H9 (cell line): ENCODE measurements around the gene SIT1. TPM values are rescaled to one million over a fixed set of nuclear protein-coding genes. Genes with fewer than 3 reads are reported as not detected.

ENCODE experiments used
- DNase-seq: peaks from one replicate; pipeline ENCODE4 v3.0.0-alpha.2; 2017
- H2AFZ ChIP-seq: one replicate; pipeline ENCODE4 v1.6.1; 2013; ENCODE audit warnings: mild to moderate bottlenecking, low read length, control low read depth, moderate library complexity
- H2AK5ac ChIP-seq: 2 replicates; pipeline ENCODE4 v1.6.1; 2013; ENCODE audit warnings: low read length, control low read depth, mixed read lengths; ENCODE audit not compliant: insufficient read length
- H2BK120ac ChIP-seq: one replicate; pipeline ENCODE4 v1.6.1; 2013; ENCODE audit warnings: low read depth, mild to moderate bottlenecking, low read length, control low read depth, inconsistent platforms; ENCODE audit not compliant: poor library complexity, severe bottlenecking
- H2BK12ac ChIP-seq: 2 replicates; pipeline ENCODE4 v1.6.1; 2013; ENCODE audit warnings: low read length, control low read depth, mixed read lengths, low read depth; ENCODE audit not compliant: insufficient read length
- H2BK15ac ChIP-seq: 2 replicates; pipeline ENCODE4 v1.6.1; 2013; ENCODE audit warnings: low read depth, low read length, control low read depth
- H2BK20ac ChIP-seq: one replicate; pipeline ENCODE4 v1.6.1; 2013; ENCODE audit warnings: low read depth, mild to moderate bottlenecking, low read length, control low read depth, inconsistent platforms; ENCODE audit not compliant: poor library complexity, severe bottlenecking
- H2BK5ac ChIP-seq: 2 replicates; pipeline ENCODE4 v1.6.1; 2013; ENCODE audit warnings: low read length, control low read depth, mixed read lengths; ENCODE audit not compliant: insufficient read length
- H3K14ac ChIP-seq: 2 replicates; pipeline ENCODE4 v1.6.1; 2013; ENCODE audit warnings: low read length, control low read depth; ENCODE audit not compliant: insufficient read depth
- H3K18ac ChIP-seq: 2 replicates; pipeline ENCODE4 v1.6.1; 2013; ENCODE audit warnings: low read depth, mild to moderate bottlenecking, mixed read lengths, low read length, control low read depth; ENCODE audit not compliant: insufficient read length
- H3K23ac ChIP-seq: 2 replicates; pipeline ENCODE4 v1.6.1; 2013; ENCODE audit warnings: low read length, control low read depth, mixed read lengths, low read depth; ENCODE audit not compliant: insufficient read length
- H3K23me2 ChIP-seq: 2 replicates; pipeline ENCODE4 v1.6.1; 2013; ENCODE audit warnings: low read depth, mild to moderate bottlenecking, mixed read lengths, low read length, control low read depth; ENCODE audit not compliant: insufficient read length, poor library complexity, severe bottlenecking
- H3K27ac ChIP-seq: 2 replicates; pipeline ENCODE4 v1.5.1; 2013; ENCODE audit warnings: low read length, control low read depth, mixed read lengths, low read depth; ENCODE audit not compliant: insufficient read length
- H3K27me3 ChIP-seq: 2 replicates; pipeline ENCODE4 v1.6.1; 2013; ENCODE audit warnings: low read length, control low read depth, inconsistent platforms; ENCODE audit not compliant: insufficient read depth
- H3K4ac ChIP-seq: 2 replicates; pipeline ENCODE4 v1.6.1; 2013; ENCODE audit warnings: low read depth, mild to moderate bottlenecking, control low read depth, inconsistent platforms, low read length, moderate library complexity
- H3K4me1 ChIP-seq: 2 replicates; pipeline ENCODE4 v1.6.1; 2013; ENCODE audit warnings: low read length, control low read depth, inconsistent platforms; ENCODE audit not compliant: insufficient read depth
- H3K4me2 ChIP-seq: 2 replicates; pipeline ENCODE4 v1.6.1; 2013; ENCODE audit warnings: low read length, control low read depth, mixed read lengths; ENCODE audit not compliant: insufficient read length, insufficient read depth
- H3K56ac ChIP-seq: 2 replicates; pipeline ENCODE4 v1.6.1; 2013; ENCODE audit warnings: low read depth, mild to moderate bottlenecking, mixed read lengths, low read length, control low read depth; ENCODE audit not compliant: insufficient read length
- H3K79me1 ChIP-seq: 2 replicates; pipeline ENCODE4 v1.6.1; 2013; ENCODE audit warnings: low read depth, mild to moderate bottlenecking, moderate library complexity, low read length, control low read depth, inconsistent platforms; ENCODE audit not compliant: insufficient read depth, poor library complexity, severe bottlenecking
- H3K79me2 ChIP-seq: 2 replicates; pipeline ENCODE4 v1.6.1; 2013; ENCODE audit warnings: low read length, control low read depth, inconsistent platforms; ENCODE audit not compliant: insufficient read depth
- H3K9ac ChIP-seq: 2 replicates; pipeline ENCODE4 v1.6.1; 2013; ENCODE audit warnings: low read length, control low read depth, mixed read lengths; ENCODE audit not compliant: insufficient read length; ENCODE audit errors: extremely low read depth
- H3K9me3 ChIP-seq: one replicate; pipeline ENCODE4 v1.6.1; 2013; ENCODE audit warnings: low read depth, low read length, inconsistent platforms; ENCODE audit not compliant: control insufficient read depth
- H3T11ph ChIP-seq: one replicate; pipeline ENCODE4 v1.6.1; 2013; ENCODE audit warnings: mild to moderate bottlenecking, low read length, control low read depth, inconsistent platforms
- H4K20me1 ChIP-seq: one replicate; pipeline ENCODE4 v1.6.1; 2013; ENCODE audit not compliant: control insufficient read depth, insufficient read length, insufficient read depth
- H4K5ac ChIP-seq: 2 replicates; pipeline ENCODE4 v1.6.1; 2013; ENCODE audit warnings: low read depth, mild to moderate bottlenecking, mixed read lengths, low read length, control low read depth; ENCODE audit not compliant: insufficient read length
- H4K8ac ChIP-seq: replicated peaks from 2 replicates; pipeline ENCODE4 v1.6.1; 2013; ENCODE audit warnings: low read length, control low read depth, mixed read lengths, low read depth; ENCODE audit not compliant: insufficient read length
- H4K91ac ChIP-seq: 2 replicates; pipeline ENCODE4 v1.6.1; 2013; ENCODE audit warnings: low read depth, mild to moderate bottlenecking, moderate library complexity, mixed read lengths, low read length, control low read depth; ENCODE audit not compliant: insufficient read length
- H3K27ac Mint-ChIP-seq, 3 experiments: 2 replicates in 2 of 3; 3 replicates in 1 of 3; pipeline ENCODE4 v1.8.0; 2020 to 2021; ENCODE audit warnings: mixed read lengths in 3 of 3, mild to moderate bottlenecking in 1 of 3, moderate library complexity in 1 of 3
- H3K27me3 Mint-ChIP-seq: 2 replicates; pipeline ENCODE4 v1.8.0; 2021; ENCODE audit warnings: low read depth, mild to moderate bottlenecking, moderate library complexity, mixed read lengths
- H3K36me3 Mint-ChIP-seq, 3 experiments: 2 replicates in 2 of 3; 3 replicates in 1 of 3; pipeline ENCODE4 v1.8.0; 2020 to 2021; ENCODE audit warnings: low read depth in 3 of 3, mixed read lengths in 3 of 3; ENCODE audit not compliant: insufficient read depth in 1 of 3
- H3K4me1 Mint-ChIP-seq, 2 experiments: 2 replicates each; pipeline ENCODE4 v1.8.0; 2020; ENCODE audit warnings: mixed read lengths in 2 of 2
- H3K4me3 Mint-ChIP-seq, 2 experiments: 2 replicates in 1 of 2; 3 replicates in 1 of 2; pipeline ENCODE4 v1.8.0; 2020 to 2021; ENCODE audit warnings: mild to moderate bottlenecking in 2 of 2, mixed read lengths in 2 of 2, moderate library complexity in 1 of 2
- H3K9me3 Mint-ChIP-seq, 2 experiments: 2 replicates in 1 of 2; 3 replicates in 1 of 2; pipeline ENCODE4 v1.8.0; 2020; ENCODE audit warnings: mild to moderate bottlenecking in 2 of 2, mixed read lengths in 2 of 2, moderate library complexity in 1 of 2
- CTCF ChIP-seq: fragments of 200-600 bp; sonication (generic); conservative IDR thresholded peaks from 3 replicates; pipeline ENCODE4 v1.8.0; 2021; ENCODE audit warnings: antibody characterized with exemption, mild to moderate bottlenecking
- WGBS: extraction: QIAGEN DNeasy Blood & Tissue Kit; methylation state at CpG from one replicate; pipeline ENCODE4 v1.1.7; 2013; ENCODE audit warnings: missing lambda C conversion rate, low lambda C conversion rate, mixed read lengths; ENCODE audit not compliant: insufficient read length; ENCODE audit errors: extremely low coverage; 5-methylcytosine and 5-hydroxymethylcytosine counted together
- total RNA-seq: library from RNA; stranded (reverse); gene quantifications from 2 replicates; pipeline ENCODE4 v1.2.1, GENCODE V29; 2021

SIT1 gene
- total RNA-seq, 1 experiment from 2014 or later, result 1.6 TPM

- peak; percentile 80 for DNase-seq
- no peak overlapping the region for H3K4me2 ChIP-seq
- H2AK5ac ChIP-seq, result no peak overlapping the region
- H3K79me1 ChIP-seq, result no peaks in the 10 kb centered on the region
- no peak overlapping the region for H4K8ac ChIP-seq
- H3K9me3 ChIP-seq, result no peaks in the 10 kb centered on the region
- H4K5ac ChIP-seq, result no peak overlapping the region
- TF ChIP-seq CTCF, result peak; percentile 93
- H3K18ac ChIP-seq, result no peak overlapping the region
- H3K23ac ChIP-seq, result no peak overlapping the region
- no peak overlapping the region for H2BK15ac ChIP-seq
- H2AFZ ChIP-seq, result no peak overlapping the region
- WGBS, result no CpG with 5 or more reads among the region's 9 CpGs
- H3K27ac ChIP-seq, result no peak overlapping the region
- H4K20me1 ChIP-seq, result no peaks in the 10 kb centered on the region
- no peaks in the 10 kb centered on the region for H3K79me2 ChIP-seq
- Mint-ChIP-seq H3K4me1 (peaks cover 4 to 5% of the 10 kb centered on the region in 2 experiments), H3K9me3 (no peaks in the 10 kb centered on the region), H3K4me3 (no peak overlapping the region; a peak in 1 of 5 replicates), H3K27me3 (no peaks in the 10 kb centered on the region; the same call in 1 of the 2 replicates), H3K36me3 (peaks cover 2 to 10% (median 5%) of the 10 kb centered on the region in 3 experiments; a peak in 6 of 7 replicates), H3K27ac (peak overlapping the region in 1 of 3 experiments; percentile 45; a peak in 2 of 7 replicates)
- H3K4me1 ChIP-seq, result no peaks in the 10 kb centered on the region
- no peak overlapping the region for H3K56ac ChIP-seq
- no peaks in the 10 kb centered on the region for H3K27me3 ChIP-seq
- no peaks in the 10 kb centered on the region for H3K23me2 ChIP-seq
- H3K9ac ChIP-seq, result no peak overlapping the region
- H3K4ac ChIP-seq, result no peak overlapping the region
- no peak overlapping the region for H2BK20ac ChIP-seq
- H3K14ac ChIP-seq, result no peak overlapping the region
- H3T11ph ChIP-seq, result no peak overlapping the region
- H4K91ac ChIP-seq, result no peak overlapping the region
- no peak overlapping the region for H2BK120ac ChIP-seq
- no peak overlapping the region for H2BK12ac ChIP-seq
- H2BK5ac ChIP-seq, result no peak overlapping the region
Observed at GRCh38 chr9:35696520-35697215, 45.9 kb upstream of the SIT1 start.
